GM19452 (cell line): ENCODE measurements around the gene MLC1.

Experiments used
- ATAC-seq: cut with Tn5 transposase; IDR thresholded peaks from one replicate; pipeline ENCODE4 v1.9.1; 2021; ENCODE audit not compliant: unreplicated experiment

The MLC1 gene

GRCh38 chr22:50085211-50085972 is at the start of gene MLC1:
TSS of gene MLC1 (minus strand) at chr22:50085426. CDS start at chr22:50084902, 524 bp downstream.
- no peak for ATAC-seq

GRCh38 chr22:50134481-50134880 is 49.3 kb upstream of the MLC1 start:
- no peak for ATAC-seq

- no peak for ATAC-seq
Observed at GRCh38 chr22:50131894-50132293, 46.7 kb upstream of the MLC1 start.

- no peak for ATAC-seq
Observed at GRCh38 chr22:50129121-50129736, 44.0 kb upstream of the MLC1 start.

- ATAC-seq = no peak
Observed at GRCh38 chr22:50125029-50125428, 39.8 kb upstream of the MLC1 start.

- ATAC-seq = no peak
Observed at GRCh38 chr22:50123119-50123518, 37.9 kb upstream of the MLC1 start.

- ATAC-seq = no peak
Observed at GRCh38 chr22:50121202-50121740, 36.0 kb upstream of the MLC1 start.

GRCh38 chr22:50119768-50120251 is 34.6 kb upstream of the MLC1 start:
- no peak for ATAC-seq

- no peak for ATAC-seq
Observed at GRCh38 chr22:50119169-50119767, 34.0 kb upstream of the MLC1 start.

GRCh38 chr22:50118557-50119168 is 33.4 kb upstream of the MLC1 start:
- ATAC-seq = no peak

- no peak for ATAC-seq
Observed at GRCh38 chr22:50118129-50118528, 32.9 kb upstream of the MLC1 start.

GRCh38 chr22:50117168-50117762 is 32.0 kb upstream of the MLC1 start:
- ATAC-seq = no peak

- no peak for ATAC-seq
Observed at GRCh38 chr22:50115693-50116092, 30.5 kb upstream of the MLC1 start.

- ATAC-seq = no peak
Observed at GRCh38 chr22:50114221-50115021, 29.2 kb upstream of the MLC1 start.

- ATAC-seq = no peak
Observed at GRCh38 chr22:50112151-50113118, 27.2 kb upstream of the MLC1 start.

GRCh38 chr22:50111056-50111455 is 25.8 kb upstream of the MLC1 start:
- no peak for ATAC-seq

GRCh38 chr22:50107529-50107928 is 22.3 kb upstream of the MLC1 start:
- no peak for ATAC-seq

GRCh38 chr22:50105208-50106100 is 20.2 kb upstream of the MLC1 start:
- no peak for ATAC-seq
